ENCODE data around the gene UBN1. TPM values are rescaled to one million over a fixed set of nuclear protein-coding genes. Genes with fewer than 3 reads are reported as not detected.

The UBN1 gene
- polyA plus RNA-seq, 1 donor (not counting 4 experiments of a cell fraction or from before 2014, with no cell fraction given): 11.5 TPM

GRCh38 chr16:4826980-4827379 lies 20.3 kb upstream of the UBN1 start:
- H3K27me3 ChIP-seq (ENCODE audit: control insufficient read depth, extremely low read depth, insufficient read depth, low read length): no peaks in the 10 kb centered on the region
- H3K4me1 ChIP-seq (ENCODE audit: control insufficient read depth, extremely low read depth, insufficient read depth, low read length): no peaks in the 10 kb centered on the region
- no peak overlapping the region for H3K4me3 ChIP-seq (ENCODE audit: control insufficient read depth in 2 of 3, extremely low read depth in 1 of 3, insufficient read depth in 2 of 3, low read depth in 1 of 3, low read length in 3 of 3)
- FAIRE-seq: no peak
- H3K79me2 ChIP-seq (ENCODE audit: control insufficient read depth, insufficient read depth, low read length): peaks cover 2% of the 10 kb centered on the region
- H3K9me1 ChIP-seq (ENCODE audit: control insufficient read depth, extremely low read depth, insufficient read depth, low read length): no peaks in the 10 kb centered on the region
- H3K9me3 ChIP-seq (ENCODE audit: control insufficient read depth, low read depth, low read length): no peaks in the 10 kb centered on the region
- peaks cover 50 to 54% of the 10 kb centered on the region in 2 experiments for H3K36me3 ChIP-seq (ENCODE audit: control insufficient read depth in 2 of 2, extremely low read depth in 1 of 2, insufficient read depth in 2 of 2, low read length in 2 of 2)
- DNase-seq (ENCODE audit: low read depth, low spot score): no peak
- TF ChIP-seq CTCF (optimal IDR thresholded peaks at IDR 0.05 in 1 of 3, IDR thresholded peaks at IDR 0.05 in 1 of 3, conservative IDR thresholded peaks at IDR 0.05 in 1 of 3; ENCODE audit: extremely low read depth in 1 of 3, insufficient read depth in 2 of 3, low read length in 3 of 3) (no peak), EZH2 (IDR thresholded peaks at IDR 0.05; ENCODE audit: low read length) (no peak)
- peaks cover 3% of the 10 kb centered on the region for H4K20me1 ChIP-seq (ENCODE audit: control insufficient read depth, extremely low read depth, insufficient read depth, low read length)
- H3K9ac ChIP-seq (ENCODE audit: control insufficient read depth, extremely low read depth, insufficient read depth, low read length): no peak overlapping the region
- no peak overlapping the region for H2AFZ ChIP-seq (ENCODE audit: control insufficient read depth, low read length)
- dilution Hi-C loops (cut with MboI; ENCODE audit: extremely low pct_ligation_motif_present, low sequenced_read_pairs): no loop called here
- no peak overlapping the region for H3K4me2 ChIP-seq (ENCODE audit: control insufficient read depth, extremely low read depth, insufficient read depth, low read depth, low read length)
- no peak overlapping the region for H3K27ac ChIP-seq (ENCODE audit: control insufficient read depth, insufficient read depth, low read length)

DNA sequence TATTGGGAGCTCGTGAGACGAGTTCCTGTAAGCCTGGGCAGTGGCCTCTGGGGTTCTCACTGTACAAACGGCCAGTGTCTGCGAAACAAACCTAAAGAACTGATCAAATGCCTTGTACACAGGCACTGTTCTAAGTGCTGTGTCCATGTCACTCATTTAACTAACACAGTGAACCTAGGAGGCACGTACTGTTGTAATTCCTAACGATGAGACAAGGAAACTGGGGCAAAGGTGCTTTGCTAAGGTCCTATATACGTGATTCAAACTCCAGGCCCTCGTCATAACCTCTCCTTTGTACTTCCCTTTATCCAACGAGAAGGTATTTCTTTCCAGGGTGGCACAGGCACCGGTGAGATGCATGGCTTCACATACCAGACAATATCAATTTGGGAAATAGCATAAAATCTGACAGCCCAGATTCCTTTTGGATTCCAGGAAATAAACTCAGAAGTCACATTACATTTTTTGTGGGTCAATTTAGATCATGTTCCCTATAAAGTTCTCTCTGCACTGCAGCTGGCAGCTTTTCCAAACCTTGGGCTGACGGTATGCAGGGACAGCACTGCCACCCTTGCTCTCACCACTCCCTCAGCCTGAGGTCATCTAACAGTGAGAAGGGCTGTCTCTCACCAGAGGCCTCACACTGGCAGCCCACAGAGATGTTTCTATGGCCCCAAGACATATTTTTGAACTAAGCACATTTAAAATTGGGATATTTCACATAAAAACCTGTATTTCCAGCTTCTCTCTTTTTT lies 18.5 kb upstream of the UBN1 start:
- no peaks in the 10 kb centered on the region for H3K9me1 ChIP-seq (ENCODE audit: control insufficient read depth, extremely low read depth, insufficient read depth, low read length)
- H3K4me2 ChIP-seq (ENCODE audit: control insufficient read depth, extremely low read depth, insufficient read depth, low read depth, low read length): no peak overlapping the region
- TF ChIP-seq CTCF (optimal IDR thresholded peaks at IDR 0.05 in 1 of 3, IDR thresholded peaks at IDR 0.05 in 1 of 3, conservative IDR thresholded peaks at IDR 0.05 in 1 of 3; ENCODE audit: extremely low read depth in 1 of 3, insufficient read depth in 2 of 3, low read length in 3 of 3) (no peak), EZH2 (IDR thresholded peaks at IDR 0.05; ENCODE audit: low read length) (no peak)
- no peak overlapping the region for H2AFZ ChIP-seq (ENCODE audit: control insufficient read depth, low read length)
- no peak overlapping the region for H3K4me3 ChIP-seq (ENCODE audit: control insufficient read depth in 2 of 3, extremely low read depth in 1 of 3, insufficient read depth in 2 of 3, low read depth in 1 of 3, low read length in 3 of 3)
- DNase-seq (ENCODE audit: low read depth, low spot score): no peak
- H4K20me1 ChIP-seq (ENCODE audit: control insufficient read depth, extremely low read depth, insufficient read depth, low read length): peaks cover 3% of the 10 kb centered on the region
- no peaks in the 10 kb centered on the region for H3K4me1 ChIP-seq (ENCODE audit: control insufficient read depth, extremely low read depth, insufficient read depth, low read length)
- FAIRE-seq: no peak
- H3K27ac ChIP-seq (ENCODE audit: control insufficient read depth, insufficient read depth, low read length): no peak overlapping the region
- no peaks in the 10 kb centered on the region for H3K27me3 ChIP-seq (ENCODE audit: control insufficient read depth, extremely low read depth, insufficient read depth, low read length)
- dilution Hi-C loops (cut with MboI; ENCODE audit: extremely low pct_ligation_motif_present, low sequenced_read_pairs): no loop called here
- H3K36me3 ChIP-seq (ENCODE audit: control insufficient read depth in 2 of 2, extremely low read depth in 1 of 2, insufficient read depth in 2 of 2, low read length in 2 of 2): peaks cover 46 to 58% of the 10 kb centered on the region in 2 experiments
- no peaks in the 10 kb centered on the region for H3K9me3 ChIP-seq (ENCODE audit: control insufficient read depth, low read depth, low read length)
- H3K9ac ChIP-seq (ENCODE audit: control insufficient read depth, extremely low read depth, insufficient read depth, low read length): no peak overlapping the region
- H3K79me2 ChIP-seq (ENCODE audit: control insufficient read depth, insufficient read depth, low read length): peaks cover 4% of the 10 kb centered on the region
